GM12801 (cell line): ENCODE results near the gene IDUA.

ENCODE experiments used
- TF ChIP-seq, protein P1 (sequence below): IDR thresholded peaks from one replicate; pipeline ENCODE4 v1.5.1; 2011; ENCODE audit warnings: control low read depth; ENCODE audit not compliant: insufficient read length; ENCODE audit errors: extremely low read depth

The IDUA gene

DNA sequence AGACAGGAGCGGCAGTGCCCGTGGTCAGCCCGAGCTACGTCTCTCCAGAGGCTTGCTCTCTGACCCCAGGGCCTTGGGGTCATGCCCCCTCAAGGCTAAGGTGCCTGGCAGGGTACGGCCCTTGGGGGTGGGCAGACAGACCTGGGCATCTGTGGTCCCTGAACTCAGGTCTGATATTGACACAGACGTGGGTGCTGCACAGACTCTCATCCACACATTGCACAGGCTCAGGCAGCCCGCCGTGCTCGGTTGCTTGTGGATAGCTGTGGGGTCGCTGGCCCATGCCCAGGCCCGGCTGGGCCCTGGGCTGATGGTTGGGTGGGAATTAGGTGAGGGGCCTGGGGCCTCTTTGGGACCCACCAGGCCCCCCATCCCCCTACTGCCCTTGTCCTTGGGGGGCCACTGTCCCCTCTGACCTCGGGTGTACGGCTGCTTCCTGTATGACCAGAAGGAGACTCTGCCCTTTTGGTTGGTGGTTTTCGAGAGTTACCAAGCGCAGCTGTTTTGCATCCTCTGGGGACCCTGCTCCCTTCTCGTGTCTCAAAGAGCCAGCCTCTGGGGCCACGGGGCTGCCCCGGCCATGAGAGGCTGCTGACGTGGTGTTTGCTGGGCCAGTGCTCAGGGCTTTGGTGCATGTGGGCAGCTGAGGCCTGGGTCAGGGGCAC, 34.7 kb downstream of the IDUA start:
- TF ChIP-seq, protein P1, sequence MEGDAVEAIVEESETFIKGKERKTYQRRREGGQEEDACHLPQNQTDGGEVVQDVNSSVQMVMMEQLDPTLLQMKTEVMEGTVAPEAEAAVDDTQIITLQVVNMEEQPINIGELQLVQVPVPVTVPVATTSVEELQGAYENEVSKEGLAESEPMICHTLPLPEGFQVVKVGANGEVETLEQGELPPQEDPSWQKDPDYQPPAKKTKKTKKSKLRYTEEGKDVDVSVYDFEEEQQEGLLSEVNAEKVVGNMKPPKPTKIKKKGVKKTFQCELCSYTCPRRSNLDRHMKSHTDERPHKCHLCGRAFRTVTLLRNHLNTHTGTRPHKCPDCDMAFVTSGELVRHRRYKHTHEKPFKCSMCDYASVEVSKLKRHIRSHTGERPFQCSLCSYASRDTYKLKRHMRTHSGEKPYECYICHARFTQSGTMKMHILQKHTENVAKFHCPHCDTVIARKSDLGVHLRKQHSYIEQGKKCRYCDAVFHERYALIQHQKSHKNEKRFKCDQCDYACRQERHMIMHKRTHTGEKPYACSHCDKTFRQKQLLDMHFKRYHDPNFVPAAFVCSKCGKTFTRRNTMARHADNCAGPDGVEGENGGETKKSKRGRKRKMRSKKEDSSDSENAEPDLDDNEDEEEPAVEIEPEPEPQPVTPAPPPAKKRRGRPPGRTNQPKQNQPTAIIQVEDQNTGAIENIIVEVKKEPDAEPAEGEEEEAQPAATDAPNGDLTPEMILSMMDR = no peak

DNA sequence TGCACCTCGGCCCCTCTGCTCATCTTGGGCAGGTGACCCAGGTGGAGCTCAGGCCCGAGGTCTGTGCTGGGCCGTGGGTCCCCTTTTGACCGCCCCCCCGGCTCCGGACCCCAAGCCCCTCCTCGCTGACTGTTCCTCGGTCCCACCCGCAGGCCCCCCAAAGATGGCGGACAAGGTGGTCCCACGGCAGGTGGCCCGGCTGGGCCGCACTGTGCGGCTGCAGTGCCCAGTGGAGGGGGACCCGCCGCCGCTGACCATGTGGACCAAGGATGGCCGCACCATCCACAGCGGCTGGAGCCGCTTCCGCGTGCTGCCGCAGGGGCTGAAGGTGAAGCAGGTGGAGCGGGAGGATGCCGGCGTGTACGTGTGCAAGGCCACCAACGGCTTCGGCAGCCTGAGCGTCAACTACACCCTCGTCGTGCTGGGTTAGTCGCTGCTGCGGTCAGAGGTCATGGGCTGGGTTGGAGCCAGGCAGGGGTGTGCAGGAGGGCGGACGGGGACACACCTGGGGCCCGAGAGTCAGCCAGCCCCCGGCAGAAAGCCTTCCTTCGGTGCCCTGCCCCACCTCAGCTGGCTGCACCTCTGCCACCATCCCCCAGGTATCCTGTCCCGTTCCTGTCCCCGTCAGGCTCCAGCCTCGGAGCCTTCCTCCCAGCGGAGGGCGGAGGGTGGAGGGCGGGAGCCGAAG, 35.4 kb downstream of the IDUA start:
- TF ChIP-seq, protein P1 = no peak

DNA sequence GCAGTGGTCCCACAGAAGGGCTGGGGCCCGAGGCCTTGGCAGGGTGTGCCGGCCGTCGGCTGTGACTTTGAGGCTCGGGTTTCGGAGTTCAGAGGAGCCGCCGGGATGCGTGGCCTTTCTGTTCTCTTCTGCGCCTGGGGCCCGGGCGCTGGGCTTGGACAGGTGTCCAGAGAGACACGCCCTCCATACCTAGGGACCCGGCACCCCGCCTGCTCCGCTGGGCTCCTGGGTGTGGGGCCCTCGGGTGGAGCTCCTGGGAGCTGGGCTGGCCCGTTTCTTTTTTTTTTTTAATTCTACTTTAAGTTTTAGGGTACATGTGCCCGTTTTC, 35.9 kb downstream of the IDUA start:
- TF ChIP-seq, protein P1 = no peak

DNA sequence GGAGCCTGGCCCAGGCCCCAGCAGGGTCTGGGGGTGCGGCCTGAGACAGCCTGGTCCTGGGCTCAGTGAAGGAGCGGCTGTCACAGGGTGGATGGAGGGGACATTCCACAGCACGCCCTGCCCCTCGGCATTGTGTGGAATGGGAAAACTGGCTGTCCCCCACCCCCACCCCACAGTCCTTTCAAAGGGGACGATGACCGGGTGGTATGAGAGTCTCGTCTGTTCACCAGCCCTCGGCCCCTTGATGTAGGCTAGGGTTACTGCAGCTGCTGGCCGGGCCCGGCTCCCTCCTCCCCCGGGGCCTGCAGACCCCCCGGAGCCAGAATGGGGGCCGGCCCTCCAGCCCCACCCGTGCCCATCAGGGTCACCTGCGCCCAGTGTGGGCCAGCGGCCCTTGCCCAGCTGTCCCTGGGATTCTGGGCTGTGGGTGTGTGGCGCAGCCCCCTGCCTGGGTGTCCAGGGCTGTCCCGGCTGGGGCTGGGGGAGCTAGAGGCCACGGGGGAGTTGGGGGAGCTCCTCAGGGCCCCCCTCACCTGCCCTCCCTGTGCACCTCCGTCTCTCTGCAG, 36.3 kb downstream of the IDUA start:
- TF ChIP-seq, protein P1 = no peak

DNA sequence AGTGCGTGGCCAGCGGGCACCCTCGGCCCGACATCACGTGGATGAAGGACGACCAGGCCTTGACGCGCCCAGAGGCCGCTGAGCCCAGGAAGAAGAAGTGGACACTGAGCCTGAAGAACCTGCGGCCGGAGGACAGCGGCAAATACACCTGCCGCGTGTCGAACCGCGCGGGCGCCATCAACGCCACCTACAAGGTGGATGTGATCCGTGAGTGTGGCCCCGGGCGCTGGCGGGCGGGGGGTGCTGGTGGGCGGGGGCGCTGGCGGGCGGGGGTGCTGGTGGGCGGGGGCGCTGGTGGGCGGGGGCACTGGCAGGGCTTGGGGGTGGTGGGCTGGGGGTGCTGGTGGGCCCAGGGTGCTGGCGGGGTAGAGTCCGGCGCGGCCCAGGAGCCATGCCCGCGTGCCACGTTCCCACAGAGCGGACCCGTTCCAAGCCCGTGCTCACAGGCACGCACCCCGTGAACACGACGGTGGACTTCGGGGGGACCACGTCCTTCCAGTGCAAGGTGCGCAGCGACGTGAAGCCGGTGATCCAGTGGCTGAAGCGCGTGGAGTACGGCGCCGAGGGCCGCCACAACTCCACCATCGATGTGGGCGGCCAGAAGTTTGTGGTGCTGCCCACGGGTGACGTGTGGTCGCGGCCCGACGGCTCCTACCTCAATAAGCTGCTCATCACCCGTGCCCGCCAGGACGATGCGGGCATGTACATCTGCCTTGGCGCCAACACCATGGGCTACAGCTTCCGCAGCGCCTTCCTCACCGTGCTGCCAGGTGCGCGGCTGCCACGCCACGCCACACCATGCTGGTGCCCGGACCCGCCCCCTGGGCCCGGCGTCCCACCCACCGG, 37.3 kb downstream of the IDUA start:
- TF ChIP-seq, protein P1 = no peak

DNA sequence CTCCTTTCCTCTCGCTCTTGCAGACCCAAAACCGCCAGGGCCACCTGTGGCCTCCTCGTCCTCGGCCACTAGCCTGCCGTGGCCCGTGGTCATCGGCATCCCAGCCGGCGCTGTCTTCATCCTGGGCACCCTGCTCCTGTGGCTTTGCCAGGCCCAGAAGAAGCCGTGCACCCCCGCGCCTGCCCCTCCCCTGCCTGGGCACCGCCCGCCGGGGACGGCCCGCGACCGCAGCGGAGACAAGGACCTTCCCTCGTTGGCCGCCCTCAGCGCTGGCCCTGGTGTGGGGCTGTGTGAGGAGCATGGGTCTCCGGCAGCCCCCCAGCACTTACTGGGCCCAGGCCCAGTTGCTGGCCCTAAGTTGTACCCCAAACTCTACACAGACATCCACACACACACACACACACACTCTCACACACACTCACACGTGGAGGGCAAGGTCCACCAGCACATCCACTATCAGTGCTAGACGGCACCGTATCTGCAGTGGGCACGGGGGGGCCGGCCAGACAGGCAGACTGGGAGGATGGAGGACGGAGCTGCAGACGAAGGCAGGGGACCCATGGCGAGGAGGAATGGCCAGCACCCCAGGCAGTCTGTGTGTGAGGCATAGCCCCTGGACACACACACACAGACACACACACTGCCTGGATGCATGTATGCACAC, 38.2 kb downstream of the IDUA start:
- TF ChIP-seq, protein P1 = no peak

DNA sequence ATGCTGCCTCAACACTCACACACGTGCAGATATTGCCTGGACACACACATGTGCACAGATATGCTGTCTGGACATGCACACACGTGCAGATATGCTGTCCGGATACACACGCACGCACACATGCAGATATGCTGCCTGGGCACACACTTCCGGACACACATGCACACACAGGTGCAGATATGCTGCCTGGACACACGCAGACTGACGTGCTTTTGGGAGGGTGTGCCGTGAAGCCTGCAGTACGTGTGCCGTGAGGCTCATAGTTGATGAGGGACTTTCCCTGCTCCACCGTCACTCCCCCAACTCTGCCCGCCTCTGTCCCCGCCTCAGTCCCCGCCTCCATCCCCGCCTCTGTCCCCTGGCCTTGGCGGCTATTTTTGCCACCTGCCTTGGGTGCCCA, 39.3 kb downstream of the IDUA start:
- TF ChIP-seq, protein P1 = no peak
